Stimulated activated CD4-positive, alpha-beta T cell treated with anti-CD3 and anti-CD28 coated beads, TNF-alpha, amount 100 ng/mL, for 48 hours (primary cell): ENCODE measurements around the gene PXYLP1.
A peak's percentile ranks its signal among the peaks of the same experiment; 100 is the strongest.
"Not testable (repeated sequence)": the region's sequence is repeated elsewhere in the genome, so short reads cannot be mapped to it uniquely, and the experiment has no call there.

Experiments used
- DNase-seq, 3 donors: peaks; one replicate each; pipeline ENCODE4 v3.0.0-alpha.2; 2020; ENCODE audit warnings: low read depth in 3 of 3

PXYLP1 gene

DNA sequence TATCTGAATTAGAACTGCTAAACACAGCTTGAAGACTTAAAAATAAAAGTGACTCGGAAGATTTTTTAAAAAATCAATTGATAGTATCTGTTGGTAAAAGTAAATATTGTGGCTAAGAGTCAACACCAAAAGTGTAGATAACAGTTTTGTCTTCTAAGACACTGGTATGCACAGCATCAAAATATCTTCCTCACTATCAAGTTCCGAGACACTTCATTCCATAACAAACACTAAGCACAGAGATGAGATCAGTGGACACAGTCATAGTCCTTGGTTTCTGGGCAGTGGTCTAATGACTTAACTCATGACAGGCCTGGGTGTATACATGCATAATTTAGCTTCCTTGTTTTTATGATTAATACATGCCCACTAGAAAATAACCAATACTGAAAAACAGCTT lies 63.2 kb downstream of the PXYLP1 start:
- no peak for DNase-seq

DNA sequence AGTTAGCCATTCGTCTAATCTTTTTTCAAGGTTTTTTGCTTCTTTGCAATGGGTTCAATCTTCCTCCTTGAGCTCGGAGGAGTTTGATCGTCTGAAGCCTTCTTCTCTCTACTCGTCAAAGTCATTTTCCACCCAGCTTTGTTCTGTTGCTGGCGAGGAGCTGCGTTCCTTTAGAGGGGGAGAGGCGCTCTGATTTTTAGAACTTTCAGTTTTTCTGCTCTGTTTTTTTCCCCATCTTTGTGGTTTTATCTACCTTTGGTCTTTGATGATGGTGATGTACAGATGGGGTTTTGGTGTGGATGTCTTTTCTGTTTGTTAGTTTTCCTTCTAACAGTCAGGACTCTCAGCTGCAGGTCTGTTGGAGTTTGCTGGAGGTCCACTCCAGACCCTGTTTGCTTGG lies 68.8 kb downstream of the PXYLP1 start:
- DNase-seq, result not testable (repeated sequence)

DNA sequence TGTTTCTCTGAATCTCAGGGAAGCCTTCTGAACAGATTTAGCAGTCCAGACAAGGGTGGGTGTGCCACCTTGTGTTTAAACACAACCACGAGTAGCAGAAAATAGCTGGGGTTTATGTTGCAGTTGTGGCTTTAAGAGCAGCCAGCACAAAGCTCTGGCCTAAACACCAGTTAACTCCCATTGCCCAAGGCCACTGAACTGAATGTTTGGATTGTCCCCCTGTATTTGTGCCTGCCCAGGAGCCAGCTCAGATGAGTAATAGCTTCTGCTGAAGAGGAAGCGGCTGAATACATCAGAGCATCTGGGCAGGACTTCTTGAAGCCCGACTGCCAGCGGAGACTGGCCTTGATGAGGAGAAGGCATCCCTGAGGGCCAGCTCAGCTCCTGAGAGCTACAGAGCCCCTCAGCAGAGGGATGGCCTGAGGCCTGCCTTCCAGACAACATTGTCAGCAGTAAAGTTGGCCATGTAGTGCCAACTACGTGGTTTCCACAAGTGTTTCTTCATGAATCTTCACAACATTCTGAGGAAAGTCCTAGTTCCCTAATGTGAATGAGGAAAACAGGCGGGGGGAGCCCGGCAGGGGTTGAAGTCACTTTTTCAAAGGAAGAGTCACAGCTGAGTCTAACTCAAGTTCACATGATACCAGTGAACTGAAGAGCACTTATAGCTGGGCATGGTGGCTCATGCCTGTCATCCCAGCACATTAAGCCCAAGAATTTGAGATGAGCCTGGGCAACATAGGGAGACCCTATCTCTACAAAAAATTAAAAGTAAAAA lies 70.9 kb downstream of the PXYLP1 start:
- no peak for DNase-seq

GRCh38 chr3:141303481-141304223 lies 72.0 kb downstream of the PXYLP1 start:
- DNase-seq, result peak in 2 of 3 donors; percentile 51 to 61

DNA sequence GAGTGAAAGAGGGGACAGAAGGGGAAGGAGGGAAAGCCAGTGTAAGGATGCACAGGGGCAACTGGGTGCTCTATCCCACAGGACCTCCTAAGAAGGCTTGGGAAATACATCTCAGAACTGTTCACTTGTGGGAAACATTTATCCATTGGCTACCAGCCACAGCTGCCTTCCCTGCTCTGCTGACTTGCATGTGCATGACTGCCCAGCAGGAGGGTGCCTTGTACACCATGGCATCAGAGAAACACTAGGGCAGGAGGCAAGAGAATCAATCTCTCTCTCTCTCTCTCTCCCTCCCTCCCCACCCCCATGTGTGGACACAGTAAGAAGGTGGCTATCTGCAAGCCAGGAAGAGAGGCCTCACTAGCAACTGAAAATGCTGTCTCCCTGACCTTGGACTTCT lies 73.8 kb downstream of the PXYLP1 start:
- DNase-seq, result no peak

DNA sequence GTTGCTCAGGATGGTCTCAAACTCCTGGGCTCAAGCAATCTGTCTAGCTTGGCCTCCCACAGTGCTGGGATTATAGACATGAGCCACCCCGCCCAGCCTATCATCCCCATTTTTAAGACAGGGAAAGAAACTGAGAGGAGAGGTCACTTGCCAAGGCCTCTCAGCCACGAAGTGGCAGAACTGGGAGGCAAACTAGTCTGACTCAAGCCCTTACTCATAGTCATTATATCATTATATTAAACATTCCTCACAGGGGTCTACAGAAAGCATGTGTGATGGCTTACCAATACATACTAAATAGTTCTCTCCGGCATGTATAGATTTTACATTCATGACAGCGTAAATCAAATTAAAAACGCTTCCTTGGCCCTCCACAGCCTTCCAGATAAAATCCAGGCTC lies 74.7 kb downstream of the PXYLP1 start:
- DNase-seq, result no peak

GRCh38 chr3:141306922-141307321 lies 75.3 kb downstream of the PXYLP1 start:
- no peak for DNase-seq

DNA sequence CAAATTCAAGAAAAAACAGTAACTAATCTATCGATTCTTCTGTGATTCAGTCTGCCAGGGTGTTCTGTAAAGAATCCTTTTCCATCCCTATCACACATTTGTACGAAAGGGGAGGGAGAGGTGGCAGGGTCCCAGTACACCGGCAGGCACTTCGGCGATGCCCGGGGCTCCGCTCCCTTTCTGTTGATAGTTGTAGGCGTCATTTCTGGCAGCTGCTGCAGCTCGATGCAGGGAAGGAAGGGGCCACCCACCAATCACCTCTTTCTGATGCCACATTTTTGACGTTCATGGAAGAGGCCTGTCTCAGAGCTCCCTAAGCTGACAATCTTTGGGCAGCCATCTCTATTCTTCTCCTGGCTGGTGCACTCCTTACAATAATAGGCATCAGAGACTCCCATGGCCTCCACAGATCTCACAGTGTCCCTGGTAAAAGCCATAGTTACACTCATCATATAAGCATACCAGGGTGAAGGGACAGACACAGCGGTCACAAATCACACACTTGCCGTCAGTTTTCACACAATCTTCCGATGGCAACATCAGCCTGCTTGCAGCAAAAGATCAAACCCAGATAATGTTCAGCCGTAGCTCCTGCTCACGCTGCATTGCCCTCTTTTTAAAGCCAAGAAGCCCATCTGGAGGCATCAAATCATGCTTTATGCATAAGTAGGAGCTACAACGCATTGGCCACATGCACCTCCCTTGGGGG lies 75.9 kb downstream of the PXYLP1 start:
- DNase-seq, result no peak

DNA sequence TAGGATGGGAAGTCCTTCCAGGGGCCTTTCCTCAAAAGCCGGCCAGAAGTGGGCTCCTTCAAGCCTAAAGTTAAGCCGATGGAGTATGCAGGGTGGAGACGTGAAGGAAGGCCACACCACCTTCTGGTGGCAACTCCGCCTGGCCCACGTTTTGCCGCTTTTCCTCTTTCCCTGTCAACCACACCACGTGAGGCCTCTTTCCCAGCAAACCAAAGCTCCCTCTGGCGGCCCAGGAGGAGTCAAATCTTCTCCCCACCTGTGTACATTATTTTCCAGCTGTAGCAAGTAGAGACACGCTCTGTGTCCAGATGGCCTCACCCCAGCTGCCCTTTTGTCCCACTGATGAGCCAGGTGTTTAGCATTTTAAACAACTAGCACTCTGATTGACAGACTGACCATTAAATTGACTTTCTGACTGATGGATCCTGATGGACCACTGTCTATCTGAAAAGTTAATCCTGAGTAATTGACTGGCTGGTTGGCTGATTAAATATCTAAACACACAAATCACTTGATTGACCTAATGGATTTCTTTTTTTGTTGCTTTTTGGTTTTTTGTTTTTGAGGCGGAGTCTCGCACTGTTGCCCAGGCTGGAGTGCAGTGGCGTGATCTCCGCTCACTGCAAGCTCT lies 77.1 kb downstream of the PXYLP1 start:
- DNase-seq, result no peak

DNA sequence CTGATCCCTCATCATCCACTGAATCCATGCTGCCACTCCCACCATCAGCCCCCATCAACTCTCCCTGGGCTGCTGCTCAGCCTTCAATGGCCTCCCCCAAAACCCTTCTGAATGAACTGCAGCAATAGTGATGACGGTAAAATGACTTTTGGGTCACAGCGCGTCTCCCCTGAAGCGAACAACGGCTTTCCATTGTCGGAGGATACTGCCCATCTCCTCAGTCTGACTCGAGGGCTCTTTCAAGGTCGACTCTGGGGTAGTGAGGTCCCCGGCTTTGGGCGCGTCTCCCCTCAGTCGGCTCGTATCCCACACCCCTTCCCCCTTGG lies 79.5 kb downstream of the PXYLP1 start:
- DNase-seq, result no peak

- DNase-seq, result peak; percentile 97 to 99 (median 97)
Measured at GRCh38 chr3:141311496-141312353, 80.1 kb downstream of the PXYLP1 start.

GRCh38 chr3:141312354-141313092 lies 80.9 kb downstream of the PXYLP1 start:
- no peak for DNase-seq

DNA sequence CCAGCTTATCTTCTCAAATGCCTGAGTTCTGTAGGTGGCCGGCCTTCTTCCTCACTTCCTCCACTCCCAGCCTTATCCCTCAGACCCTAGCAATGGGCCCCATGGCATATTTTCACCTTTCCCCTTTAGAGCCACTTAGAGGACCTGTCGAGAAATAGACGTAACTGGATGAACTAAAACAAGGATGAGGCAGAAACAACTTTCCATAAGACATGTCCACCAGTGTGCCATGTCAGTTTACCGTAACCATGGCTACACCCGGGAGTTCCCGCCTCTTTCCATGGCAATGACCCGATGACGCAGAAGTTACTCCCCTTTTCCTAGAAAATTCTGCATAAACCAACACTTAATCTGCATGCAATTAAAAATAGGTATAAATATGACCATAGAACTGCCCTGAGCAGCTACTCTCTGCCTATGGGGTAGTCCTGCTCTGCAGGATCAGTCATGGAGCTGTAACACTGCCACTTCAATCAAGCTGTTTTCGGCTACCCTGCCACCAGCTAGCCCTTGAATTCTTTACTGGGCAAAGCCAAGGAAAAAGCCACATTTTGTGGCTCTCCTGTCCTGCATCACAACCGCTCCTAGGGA lies 81.6 kb downstream of the PXYLP1 start:
- no peak for DNase-seq

GRCh38 chr3:141314415-141314814 lies 82.8 kb downstream of the PXYLP1 start:
- DNase-seq, result not testable (repeated sequence)

DNA sequence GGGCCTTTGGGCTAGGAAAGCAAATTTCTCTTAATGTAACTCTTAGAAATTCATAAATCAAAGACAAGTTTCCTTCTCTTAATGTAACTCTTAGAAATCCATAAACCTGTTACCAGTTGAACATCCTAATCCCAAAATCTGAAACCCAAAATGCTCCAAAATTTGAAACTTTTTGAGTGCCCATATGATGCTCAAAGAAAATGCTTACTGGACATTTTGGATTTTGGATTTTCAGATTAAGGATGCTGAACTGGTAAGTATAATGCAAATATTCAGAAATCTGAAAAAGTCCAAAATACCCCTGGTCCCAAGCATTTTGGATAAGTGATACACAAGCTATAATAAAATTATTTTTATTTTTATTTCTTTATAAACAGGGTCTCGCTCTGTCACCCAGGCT lies 85.2 kb downstream of the PXYLP1 start:
- DNase-seq, result no peak

DNA sequence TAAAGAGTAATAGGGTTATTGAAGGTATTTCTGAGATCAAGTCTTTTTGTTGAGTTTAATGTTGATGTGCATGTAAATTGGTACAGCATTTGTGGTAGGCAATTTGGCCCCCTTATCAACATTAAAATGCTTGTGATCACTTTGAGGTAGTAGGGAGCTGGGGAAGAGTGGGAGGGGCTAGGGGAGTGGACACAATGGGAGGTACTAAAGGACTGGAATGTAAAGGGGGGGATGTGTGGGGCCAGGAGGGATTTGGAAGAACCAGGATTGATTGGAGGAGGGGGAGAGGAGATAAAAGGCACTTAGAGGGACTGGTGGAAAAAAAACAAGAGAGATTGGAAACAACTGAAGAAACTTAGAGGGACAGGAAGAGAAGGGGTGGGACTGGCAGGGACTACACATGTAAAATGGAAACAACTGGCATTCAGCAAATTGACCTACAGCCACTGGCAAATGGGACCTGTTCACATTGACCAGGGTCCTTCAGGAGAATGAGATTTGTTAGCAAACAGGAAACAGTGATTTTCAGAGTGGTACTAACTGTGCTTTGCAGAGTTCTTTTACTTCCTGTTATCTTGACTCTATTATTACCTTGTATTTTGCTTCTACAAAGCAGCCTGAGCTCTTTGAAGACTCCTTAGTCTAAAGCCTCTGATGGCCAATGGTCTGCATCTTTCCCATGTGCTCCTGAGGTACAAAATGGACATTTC lies 88.9 kb downstream of the PXYLP1 start:
- no peak for DNase-seq

- DNase-seq, result no peak
Measured at GRCh38 chr3:141321109-141321497, 89.5 kb downstream of the PXYLP1 start.

DNA sequence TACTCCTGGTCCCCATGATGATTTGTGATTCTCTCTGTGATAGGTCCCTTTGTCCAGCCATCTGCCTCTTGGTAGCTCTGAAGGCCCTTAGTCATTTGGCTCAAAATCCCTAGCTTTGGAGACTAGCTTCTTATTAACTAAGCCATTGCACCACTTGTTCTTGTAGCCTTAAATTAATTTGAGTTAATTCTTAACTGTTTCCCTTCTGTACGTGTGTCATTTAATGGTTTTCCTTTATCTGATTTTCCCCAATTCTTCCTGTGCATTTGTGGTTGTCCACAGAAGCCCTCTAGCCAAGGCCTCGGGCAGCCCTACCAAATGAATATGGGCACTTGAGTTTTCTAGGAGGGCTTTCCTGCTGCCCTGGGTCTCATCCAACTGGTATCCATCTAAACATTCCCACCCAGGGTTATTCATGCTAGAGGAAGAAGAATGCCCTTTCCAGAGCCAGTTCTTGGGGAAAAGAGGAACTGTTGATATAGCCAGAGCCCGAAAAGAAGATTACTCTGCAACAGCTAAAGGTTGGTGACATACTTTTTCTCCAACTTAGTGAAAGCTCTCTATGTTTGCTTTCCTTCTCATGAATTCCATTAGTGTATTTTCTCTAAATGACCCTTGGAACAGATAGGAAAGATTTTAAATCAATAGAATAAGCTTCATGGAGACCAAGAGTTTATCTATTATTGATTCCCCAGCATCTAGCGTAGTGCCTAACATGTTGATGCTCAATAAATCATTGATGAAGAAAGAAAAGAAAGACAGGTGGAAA lies 92.5 kb downstream of the PXYLP1 start:
- no peak for DNase-seq

DNA sequence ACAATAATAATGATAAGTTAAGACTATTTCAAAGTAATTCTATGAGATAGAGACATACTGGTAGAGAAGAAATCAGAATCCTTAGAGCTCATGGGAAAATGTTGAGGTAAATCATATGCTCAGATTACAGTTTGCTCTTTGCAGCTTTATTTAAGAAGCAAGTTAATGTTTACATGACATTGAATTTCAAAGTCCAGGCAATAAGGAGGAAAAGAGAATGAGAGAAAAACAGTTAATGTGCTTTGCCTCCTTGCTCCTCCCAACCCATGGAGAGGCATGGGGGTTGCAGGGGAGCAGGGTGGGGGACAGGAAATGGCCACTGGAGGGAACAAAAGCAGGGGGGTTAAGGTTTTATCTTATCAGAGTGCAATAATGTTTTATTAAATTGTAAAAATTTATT lies 94.5 kb downstream of the PXYLP1 start:
- no peak for DNase-seq
